Suprapubic skin (tissue), 4 donors: ENCODE data around the gene CRB2.

ENCODE experiments used
- POLR2A ChIP-seq, 2 donors: fragments of 450-650 bp; IDR thresholded peaks; one replicate each; pipeline ENCODE4 v1.6.1; 2017; ENCODE audit warnings: antibody characterized with exemption in 2 of 2, mild to moderate bottlenecking in 2 of 2, moderate library complexity in 2 of 2
- POLR2AphosphoS5 ChIP-seq, 3 donors: sonication (generic); formaldehyde crosslinking; IDR thresholded peaks; one replicate each; pipeline ENCODE4 v1.6.1; 2017; ENCODE audit warnings: antibody characterized with exemption in 3 of 3

GRCh38 chr9:123410281-123410910 is 54.4 kb downstream of the CRB2 start:
- no peak for TF ChIP-seq POLR2AphosphoS5 (IDR thresholded peaks at IDR 0.05)
- TF ChIP-seq POLR2A (IDR thresholded peaks at IDR 0.05): no peak
